Spleen (tissue), 11 donors: ENCODE data around the gene ZBTB7C. TPM values are rescaled to one million over a fixed set of nuclear protein-coding genes. Genes with fewer than 3 reads are reported as not detected.

ENCODE experiments used
- DNase-seq: peaks from one replicate; pipeline ENCODE4 v3.0.0-alpha.2; 2020
- H3K27ac ChIP-seq, 8 donors: fragments of 200-600 bp; sonication (generic) in 7 of 8; 1 replicate in 4 of 8; 2 replicates in 4 of 8; pipeline versions ENCODE4 v1.5.0 to v1.8.0; 2016 to 2021; ENCODE audit warnings: inconsistent platforms in 4 of 8, mild to moderate bottlenecking in 4 of 8, moderate library complexity in 1 of 8
- H3K27me3 ChIP-seq, 7 donors: fragments of 200-600 bp; sonication (generic) in 6 of 7; replicated peaks in 1 of 7; 1 replicate in 4 of 7; 2 replicates in 3 of 7; pipeline versions ENCODE4 v1.5.0 to v1.8.0; 2016 to 2021; ENCODE audit warnings: inconsistent platforms in 3 of 7, mild to moderate bottlenecking in 1 of 7
- H3K36me3 ChIP-seq, 6 donors: fragments of 200-600 bp; sonication (generic) in 5 of 6; 1 replicate in 4 of 6; 2 replicates in 2 of 6; pipeline versions ENCODE4 v1.5.0 to v1.8.0; 2016 to 2021; ENCODE audit warnings: inconsistent platforms in 2 of 6
- H3K4me1 ChIP-seq, 6 donors: fragments of 200-600 bp; sonication (generic) in 5 of 6; 1 replicate in 3 of 6; 2 replicates in 3 of 6; pipeline versions ENCODE4 v1.5.0 to v1.8.0; 2016 to 2021; ENCODE audit warnings: inconsistent platforms in 3 of 6
- H3K4me3 ChIP-seq, 8 donors: fragments of 200-600 bp; sonication (generic) in 7 of 8; 1 replicate in 4 of 8; 2 replicates in 4 of 8; pipeline versions ENCODE4 v1.5.0 to v1.8.0; 2016 to 2021; ENCODE audit warnings: inconsistent platforms in 4 of 8, mild to moderate bottlenecking in 4 of 8, moderate library complexity in 2 of 8
- H3K9me3 ChIP-seq, 8 donors: fragments of 200-600 bp; sonication (generic) in 7 of 8; 1 replicate in 4 of 8; 2 replicates in 4 of 8; pipeline versions ENCODE4 v1.5.0 to v1.8.0; 2016 to 2021; ENCODE audit warnings: inconsistent platforms in 4 of 8
- CTCF ChIP-seq, 11 experiments: fragments of 200-600 bp in 7 of 11; fragments of 450-650 bp in 4 of 11; sonication (generic) in 4 of 11; IDR thresholded peaks in 8 of 11; conservative IDR thresholded peaks in 3 of 11; 1 replicate in 7 of 11; 2 replicates in 4 of 11; pipeline versions ENCODE4 v1.4.0 to v1.8.0; 2016 to 2021; ENCODE audit warnings: antibody characterized with exemption in 11 of 11, inconsistent platforms in 4 of 11, mild to moderate bottlenecking in 1 of 11
- POLR2A ChIP-seq, 3 donors: fragments of 450-650 bp; IDR thresholded peaks; one replicate each; pipeline ENCODE4 v1.5.1; 2017; ENCODE audit warnings: antibody characterized with exemption in 3 of 3, mild to moderate bottlenecking in 1 of 3
- POLR2AphosphoS5 ChIP-seq, 3 donors: sonication (generic); formaldehyde crosslinking; IDR thresholded peaks; one replicate each; pipeline ENCODE4 v1.5.1; 2017; ENCODE audit warnings: antibody characterized with exemption in 3 of 3
- WGBS, 5 donors: extraction: QIAGEN DNeasy Blood & Tissue Kit in 3 of 5; methylation state at CpG; one replicate each; pipeline versions ENCODE4 v1.1.5 to v1.1.7; 2013 to 2018; 5-methylcytosine and 5-hydroxymethylcytosine counted together
- intact Hi-C: fragments of 100-400 bp; cut with DNase I; formaldehyde crosslinking; loops from one replicate; pipeline ENCODE4 v1.15.0; 2023; ENCODE audit warnings: low total_unique reads
- polyA plus RNA-seq, 3 donors: library from polyadenylated mRNA; stranded (reverse); fragments of 200-250 nt; gene quantifications; one replicate each; pipeline ENCODE4 v1.2.1, GENCODE V29; 2013
- total RNA-seq, 7 donors: library from RNA; depleted of rRNA in 3 of 7; stranded (reverse); fragments of >200 nt in 3 of 7; fragmentation: NEBNext Ultra II Directional in 4 of 7; extraction: Animal tissue kit (Norgen Biotek cat#: 25700) in 4 of 7; gene quantifications; one replicate each; pipeline versions ENCODE4 v1.1.0 to v1.2.1, GENCODE V29; 2016 to 2021
- donor health status: healthy with polysubstance abuse.
- donor health status: DM: no; HTN: no; CAD: no; lungs with moderate emphysema.
- donor health status: DM: no; HTN: no; CAD: no.
- donor health status: Bipolar disorder and iron deficiency.
- donor health status: healthy.
- donor health status: DM: no; HTN: no; CAD: no.
- donor health status: DM: yes; HTN: yes; CAD: no.

The ZBTB7C gene
- total and polyA plus RNA-seq, 10 donors: 1.00 to 64.2 (median 18.8) TPM

DNA sequence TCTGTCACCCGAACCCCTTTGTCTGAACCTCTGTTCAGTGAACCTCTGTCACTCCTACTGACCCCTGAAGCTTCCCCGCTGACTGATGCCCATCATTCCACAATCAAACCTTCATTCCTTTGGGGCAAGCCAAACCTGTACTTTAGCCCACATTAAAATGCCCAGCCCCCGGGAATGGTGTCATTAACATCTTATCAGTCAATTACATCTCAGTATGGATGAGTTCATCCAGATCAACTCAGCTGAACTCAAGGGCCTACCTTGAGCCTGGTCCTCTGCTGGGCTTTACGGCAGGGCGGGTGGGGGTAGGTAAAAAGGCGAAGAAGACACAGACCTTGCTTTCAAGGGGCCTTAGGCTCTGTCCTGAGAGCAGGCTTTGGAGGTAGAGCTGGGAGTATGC, 324.3 kb downstream of the ZBTB7C start:
- intact Hi-C loops: no loop called here
- H3K4me3 ChIP-seq: no peak overlapping the region
- H3K9me3 ChIP-seq: no peaks in the 10 kb centered on the region
- no peak overlapping the region for H3K27ac ChIP-seq
- H3K4me1 ChIP-seq: peaks cover 0 to 33% (median 16%) of the 10 kb centered on the region in 6 donors
- H3K36me3 ChIP-seq: no peaks in the 10 kb centered on the region
- WGBS, 5 donors: 86 to 97% (median 94%) methylated on average over 6 of the region's 6 CpGs
- no peak for TF ChIP-seq POLR2A (IDR thresholded peaks at IDR 0.05)
- no peak for TF ChIP-seq POLR2AphosphoS5 (IDR thresholded peaks at IDR 0.05)
- no peak for TF ChIP-seq CTCF (IDR thresholded peaks at IDR 0.05 in 8 of 11, conservative IDR thresholded peaks at IDR 0.05 in 3 of 11)
- H3K27me3 ChIP-seq: no peaks in the 10 kb centered on the region
- no peak for DNase-seq

DNA sequence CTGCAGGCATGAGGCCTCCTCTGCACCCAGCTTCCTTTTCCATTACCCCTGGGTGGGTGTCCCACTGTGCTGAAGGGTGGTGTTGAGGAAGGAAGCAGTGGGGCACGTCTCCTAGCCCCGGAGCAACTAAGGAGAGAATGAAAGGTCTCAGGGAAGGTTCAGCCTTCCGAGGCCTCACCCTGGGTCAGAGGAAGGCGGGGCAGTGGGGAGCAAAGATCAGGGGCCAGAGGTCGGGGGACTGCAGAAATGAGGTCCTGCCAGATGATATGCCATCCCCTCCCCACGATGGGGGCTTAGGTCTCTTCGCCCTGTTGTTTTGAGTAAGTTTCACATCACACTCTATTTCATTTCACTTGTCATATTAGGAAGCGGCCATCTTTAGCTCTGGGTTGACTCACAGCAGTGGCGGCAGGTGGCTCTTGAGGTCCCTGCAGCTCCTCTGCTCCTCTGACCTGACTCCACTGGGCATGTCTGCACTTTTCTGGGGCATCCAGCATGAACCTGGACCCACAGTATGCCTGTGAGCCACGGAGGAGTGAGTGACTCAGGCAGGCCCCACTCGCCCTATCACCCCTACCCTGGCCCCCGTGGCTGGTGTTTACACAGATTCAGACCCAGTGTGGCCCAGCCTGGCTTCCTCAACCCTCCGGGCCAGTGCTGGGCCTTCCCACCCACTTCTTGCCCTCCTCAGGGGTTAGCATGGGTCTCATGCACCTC, 325.0 kb downstream of the ZBTB7C start:
- DNase-seq: peak; percentile 37
- TF ChIP-seq CTCF (IDR thresholded peaks at IDR 0.05 in 8 of 11, conservative IDR thresholded peaks at IDR 0.05 in 3 of 11) (no peak), POLR2A (IDR thresholded peaks at IDR 0.05) (no peak), POLR2AphosphoS5 (IDR thresholded peaks at IDR 0.05) (no peak)
- H3K27ac ChIP-seq: no peak overlapping the region
- H3K27me3 ChIP-seq: no peaks in the 10 kb centered on the region
- H3K4me3 ChIP-seq: no peak overlapping the region
- H3K4me1 ChIP-seq: peaks cover 0 to 28% (median 14%) of the 10 kb centered on the region in 6 donors
- intact Hi-C loops: no loop called here
- H3K36me3 ChIP-seq: no peaks in the 10 kb centered on the region
- no peaks in the 10 kb centered on the region for H3K9me3 ChIP-seq
- WGBS, 5 donors: 81 to 88% (median 85%) methylated on average over 13 of the region's 13 CpGs

- Histone ChIP-seq H3K4me1 (peaks cover 0 to 17% (median under 1%) of the 10 kb centered on the region in 6 donors), H3K4me3 (no peak overlapping the region), H3K27me3 (no peaks in the 10 kb centered on the region), H3K27ac (no peak overlapping the region), H3K36me3 (no peaks in the 10 kb centered on the region), H3K9me3 (no peaks in the 10 kb centered on the region)
- intact Hi-C loops: no loop called here
- WGBS, 5 donors: 46 to 59% (median 54%) methylated on average over 4 of the region's 4 CpGs
- TF ChIP-seq POLR2A (IDR thresholded peaks at IDR 0.05): no peak
- no peak for TF ChIP-seq CTCF (IDR thresholded peaks at IDR 0.05 in 8 of 11, conservative IDR thresholded peaks at IDR 0.05 in 3 of 11)
- no peak for TF ChIP-seq POLR2AphosphoS5 (IDR thresholded peaks at IDR 0.05)
- DNase-seq: peak; percentile 56
Observed at GRCh38 chr18:48080546-48080945, 328.6 kb downstream of the ZBTB7C start.

DNA sequence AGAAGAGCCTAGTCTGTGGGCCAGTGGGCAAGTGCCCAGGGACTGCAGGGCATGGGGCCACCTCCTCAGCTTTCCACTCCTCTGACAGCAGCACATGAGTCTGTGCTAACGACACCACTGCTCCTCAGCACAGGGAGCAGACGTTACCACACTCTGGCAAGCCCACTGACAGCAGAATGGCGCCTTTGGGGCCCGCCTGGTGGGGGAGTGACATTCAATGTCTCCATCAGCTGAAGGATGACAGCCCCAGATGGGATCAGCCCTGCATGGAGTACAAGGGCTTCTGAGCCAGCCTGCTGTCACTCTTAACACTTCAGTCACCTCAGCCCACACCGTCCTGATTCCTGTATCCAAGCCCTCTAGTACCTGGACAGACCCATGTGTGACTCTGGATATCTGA, 329.3 kb downstream of the ZBTB7C start:
- H3K36me3 ChIP-seq: no peaks in the 10 kb centered on the region
- no peak overlapping the region for H3K4me3 ChIP-seq
- H3K27ac ChIP-seq: no peak overlapping the region
- peaks cover 0 to 23% (median 0%) of the 10 kb centered on the region in 6 donors for H3K4me1 ChIP-seq
- H3K27me3 ChIP-seq: no peaks in the 10 kb centered on the region
- H3K9me3 ChIP-seq: no peaks in the 10 kb centered on the region
- TF ChIP-seq POLR2A (IDR thresholded peaks at IDR 0.05) (no peak), CTCF (IDR thresholded peaks at IDR 0.05 in 8 of 11, conservative IDR thresholded peaks at IDR 0.05 in 3 of 11) (no peak), POLR2AphosphoS5 (IDR thresholded peaks at IDR 0.05) (no peak)
- DNase-seq: peak; percentile 27
- WGBS, 5 donors: 86 to 96% (median 90%) methylated on average over 5 of the region's 5 CpGs
- intact Hi-C loops: no loop called here
